NCI-H510A treated with DMSO at 0.1 percent for 48 hours (cell line): Measurements from ENCODE around the gene MTHFSD.

ENCODE experiments used
- DNase-seq: peaks from one replicate; lab custom pipeline; 2025; lab: John Stamatoyannopoulos, UW

The MTHFSD gene

DNA sequence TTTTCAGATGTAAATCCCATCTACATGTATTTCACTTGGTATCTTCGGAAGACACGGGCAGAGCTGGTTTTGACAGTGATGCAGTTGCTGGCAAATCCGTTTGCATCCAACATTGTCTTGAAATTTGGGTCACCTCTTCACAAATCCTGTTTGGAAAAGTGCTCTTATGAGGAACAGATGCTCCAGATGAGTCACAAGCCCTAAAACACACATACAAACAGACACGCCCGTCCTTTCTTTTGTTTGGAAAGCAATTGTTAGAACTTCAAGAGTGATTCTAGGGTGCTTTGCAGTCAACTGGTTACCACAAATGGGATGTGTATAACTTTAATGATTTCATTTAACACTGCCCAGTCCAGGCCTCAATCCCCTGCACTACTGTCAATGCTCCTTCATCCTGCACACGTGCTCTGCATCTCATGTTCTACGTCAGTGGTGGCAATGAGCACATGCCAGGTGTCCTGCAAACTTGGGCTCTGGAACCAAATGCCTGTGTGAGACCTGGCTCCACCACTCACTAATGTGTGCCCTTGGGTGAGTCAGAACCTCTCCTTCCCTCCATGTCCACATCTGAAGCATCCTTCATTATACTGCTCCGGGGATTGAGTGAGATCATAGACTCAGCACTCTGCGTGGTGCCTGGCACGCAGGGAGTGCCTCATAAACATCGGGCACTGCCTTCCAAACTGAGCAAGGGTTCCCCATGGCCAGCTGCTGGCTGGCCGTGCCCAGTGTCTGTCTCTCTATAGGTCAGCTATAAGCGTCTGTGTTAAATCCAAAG is 64.0 kb downstream of the MTHFSD start:
- DNase-seq: no peak

DNA sequence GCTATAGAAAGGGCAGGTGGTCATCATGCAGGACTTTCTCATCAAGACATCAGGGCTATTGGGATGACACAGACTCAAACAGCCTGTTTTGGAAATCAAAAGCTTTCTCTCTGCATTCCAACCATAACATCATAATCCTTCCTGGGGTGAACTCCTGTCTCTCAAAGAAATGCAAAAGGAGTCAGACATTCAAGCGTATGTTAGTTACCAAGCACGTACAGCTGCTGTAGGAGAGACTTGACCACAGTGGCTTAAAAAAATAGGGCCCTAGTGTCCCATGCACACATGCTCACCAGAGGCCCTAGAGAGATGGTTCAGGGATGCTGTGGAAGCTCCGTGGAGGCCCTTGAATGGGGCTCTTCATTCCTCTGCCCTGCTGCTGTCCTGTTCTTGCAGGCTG is 69.3 kb downstream of the MTHFSD start:
- no peak for DNase-seq

DNA sequence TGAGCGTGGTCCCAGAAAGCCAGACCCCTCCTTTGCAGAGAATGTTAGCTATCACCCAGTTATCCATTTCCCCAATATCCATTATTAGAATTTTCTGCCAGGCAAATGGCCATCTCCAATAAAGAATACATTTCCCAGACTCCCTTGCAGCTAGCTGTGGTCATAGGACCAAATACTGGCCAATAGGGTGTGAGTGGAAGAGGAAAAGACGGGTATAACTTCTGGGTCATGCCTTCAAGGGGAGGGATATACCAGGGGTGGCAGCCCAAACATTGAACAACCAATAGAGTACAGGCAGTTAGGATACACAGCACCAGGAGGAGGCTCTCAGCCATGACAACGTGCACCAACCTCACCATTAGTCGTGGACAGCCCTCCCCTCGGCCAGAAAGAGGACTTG is 70.8 kb downstream of the MTHFSD start:
- no peak for DNase-seq

DNA sequence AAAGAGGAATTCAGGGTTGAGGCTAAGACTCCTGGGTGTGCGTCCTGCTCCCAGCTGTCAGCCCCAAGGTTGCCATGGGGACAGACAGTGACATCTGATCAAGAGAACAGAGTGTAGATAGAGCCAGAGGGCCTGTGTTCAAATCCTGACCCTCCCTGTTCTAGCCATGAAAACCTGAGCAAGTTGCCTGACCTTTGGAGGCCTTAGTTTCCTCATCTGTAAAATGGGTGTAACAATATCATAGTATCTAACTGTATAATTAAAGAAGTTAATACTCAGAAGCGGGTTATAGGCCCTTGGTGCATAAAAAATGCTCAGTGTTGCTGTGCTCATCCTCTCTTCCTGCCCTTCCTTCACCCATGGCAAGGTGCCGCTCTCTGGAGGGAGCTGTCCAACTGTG is 73.4 kb downstream of the MTHFSD start:
- no peak for DNase-seq

DNA sequence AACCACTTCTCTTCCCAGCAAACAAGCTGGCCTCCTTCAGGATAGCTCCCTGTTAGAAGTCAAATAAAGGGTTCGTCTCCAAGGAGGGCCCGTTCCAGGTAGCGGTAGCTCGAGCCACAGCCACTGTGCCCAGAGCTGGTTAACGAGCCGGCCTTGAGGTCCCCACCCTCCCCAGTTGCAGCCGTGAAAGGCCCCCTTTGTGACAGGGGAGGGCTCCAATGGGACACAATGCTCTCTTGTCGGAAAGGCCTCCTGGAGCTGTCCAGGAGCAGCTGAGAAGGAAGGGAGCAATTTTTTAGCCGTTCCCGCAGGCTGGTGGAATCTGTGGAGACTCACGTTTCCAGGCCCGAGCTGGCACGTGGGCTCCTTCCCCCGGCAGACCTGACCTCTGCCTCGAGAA is 74.6 kb downstream of the MTHFSD start:
- no peak for DNase-seq
